Ammon's horn (tissue), 1 donor: ENCODE results near the gene XPO5.
A peak's percentile ranks its signal among the peaks of the same experiment; 100 is the strongest.

Experiments used
- DNase-seq: peaks from one replicate; pipeline ENCODE4 v3.0.0-alpha.2; 2016; ENCODE audit warnings: low spot score

Gene XPO5

GRCh38 chr6:43497689-43498088, 78.1 kb downstream of the XPO5 start:
- DNase-seq, result no peak

GRCh38 chr6:43497129-43497396, 78.8 kb downstream of the XPO5 start:
- no peak for DNase-seq

- peak; percentile 65 for DNase-seq
These were observed 79.3 kb downstream of the XPO5 start for GRCh38 chr6:43496370-43497128.

GRCh38 chr6:43495409-43495941, 80.4 kb downstream of the XPO5 start:
- no peak for DNase-seq

GRCh38 chr6:43494766-43495165, 81.1 kb downstream of the XPO5 start:
- DNase-seq, result no peak

- no peak for DNase-seq
These were observed 81.5 kb downstream of the XPO5 start for GRCh38 chr6:43494321-43494720.

GRCh38 chr6:43493833-43494232, 82.0 kb downstream of the XPO5 start:
- DNase-seq, result no peak

- DNase-seq, result no peak
These were observed 82.6 kb downstream of the XPO5 start for GRCh38 chr6:43493230-43493629.

GRCh38 chr6:43492673-43493072, 83.2 kb downstream of the XPO5 start:
- DNase-seq, result no peak

- peak; percentile 95 for DNase-seq
These were observed 83.8 kb downstream of the XPO5 start for GRCh38 chr6:43491750-43492661.

GRCh38 chr6:43490523-43490939, 85.3 kb downstream of the XPO5 start:
- no peak for DNase-seq

- DNase-seq, result peak; percentile 99
These were observed 86.4 kb downstream of the XPO5 start for GRCh38 chr6:43489277-43490072.

- no peak for DNase-seq
These were observed 87.1 kb downstream of the XPO5 start for GRCh38 chr6:43488667-43489276.

- no peak for DNase-seq
These were observed 94.1 kb downstream of the XPO5 start for GRCh38 chr6:43481591-43482236.

GRCh38 chr6:43481075-43481474, 94.8 kb downstream of the XPO5 start:
- DNase-seq, result no peak

GRCh38 chr6:43478008-43478372, 97.8 kb downstream of the XPO5 start:
- no peak for DNase-seq

- peak; percentile 93 for DNase-seq
These were observed 98.4 kb downstream of the XPO5 start, which contains the start of gene TJAP1 for GRCh38 chr6:43477235-43478007. Gene TJAP1 (plus strand): TSS chr6:43477570. CDS start chr6:43499002, 21,432 bp downstream.

- DNase-seq, result no peak
These were observed 99.1 kb downstream of the XPO5 start for GRCh38 chr6:43476746-43477145.

GRCh38 chr6:43475516-43475915, 100.3 kb downstream of the XPO5 start:
- DNase-seq, result no peak

GRCh38 chr6:43472515-43472914, 103.3 kb downstream of the XPO5 start:
- DNase-seq, result no peak
